GM23248 (cell line): ENCODE measurements around the gene CAMK1D. TPM values are rescaled to one million over a fixed set of nuclear protein-coding genes. Genes with fewer than 3 reads are reported as not detected.

ENCODE experiments used
- DNase-seq: peaks from one replicate; pipeline ENCODE4 v3.0.0-alpha.2; 2015
- H2AFZ ChIP-seq: fragments of 200-600 bp; sonication (generic); 2 replicates; pipeline ENCODE4 v1.6.1; 2016; ENCODE audit warnings: antibody characterized with exemption
- H3F3A ChIP-seq: fragments of 200-600 bp; sonication (generic); 2 replicates; pipeline ENCODE4 v1.6.1; 2016; ENCODE audit warnings: mild to moderate bottlenecking, antibody characterized with exemption, mixed run types; ENCODE audit not compliant: insufficient read depth
- H3K27ac ChIP-seq: fragments of 200-600 bp; sonication (generic); 2 replicates; pipeline ENCODE4 v1.5.1; 2016; ENCODE audit warnings: mild to moderate bottlenecking
- H3K27me3 ChIP-seq: fragments of 200-600 bp; sonication (generic); replicated peaks from 2 replicates; pipeline ENCODE4 v1.6.1; 2016; ENCODE audit warnings: mild to moderate bottlenecking; ENCODE audit not compliant: insufficient read depth
- H3K36me3 ChIP-seq: fragments of 200-600 bp; sonication (generic); 2 replicates; pipeline ENCODE4 v1.6.1; 2016; ENCODE audit warnings: low read depth, mild to moderate bottlenecking
- H3K4me1 ChIP-seq: fragments of 200-600 bp; sonication (generic); 2 replicates; pipeline ENCODE4 v1.6.1; 2016; ENCODE audit warnings: mild to moderate bottlenecking; ENCODE audit not compliant: insufficient read depth
- H3K4me2 ChIP-seq: fragments of 200-600 bp; sonication (generic); one replicate; pipeline ENCODE4 v1.6.1; 2016; ENCODE audit warnings: mild to moderate bottlenecking; ENCODE audit not compliant: unreplicated experiment
- H3K4me3 ChIP-seq: fragments of 200-600 bp; sonication (generic); 2 replicates; pipeline ENCODE4 v1.5.1; 2016; ENCODE audit warnings: mild to moderate bottlenecking
- H3K79me2 ChIP-seq: fragments of 200-600 bp; sonication (generic); 2 replicates; pipeline ENCODE4 v1.6.1; 2016; ENCODE audit warnings: mild to moderate bottlenecking; ENCODE audit not compliant: insufficient read depth
- H3K9ac ChIP-seq: fragments of 200-600 bp; sonication (generic); 2 replicates; pipeline ENCODE4 v1.6.1; 2016; ENCODE audit warnings: mild to moderate bottlenecking
- H3K9me2 ChIP-seq: fragments of 200-600 bp; sonication (generic); 2 replicates; pipeline ENCODE4 v1.6.1; 2016; ENCODE audit warnings: mixed run types, mild to moderate bottlenecking, moderate library complexity; ENCODE audit not compliant: insufficient read depth
- H3K9me3 ChIP-seq: fragments of 200-600 bp; sonication (generic); one replicate; pipeline ENCODE4 v1.6.1; 2017; ENCODE audit warnings: low read depth
- H4K20me1 ChIP-seq: fragments of 200-600 bp; sonication (generic); 2 replicates; pipeline ENCODE4 v1.6.0; 2016; ENCODE audit not compliant: insufficient read depth
- EZH2 ChIP-seq: fragments of 200-600 bp; sonication (generic); IDR thresholded peaks from 2 replicates; pipeline ENCODE4 v1.6.1; 2018; ENCODE audit warnings: antibody characterized with exemption, mild to moderate bottlenecking; ENCODE audit not compliant: insufficient read depth, poor library complexity, severe bottlenecking
- EZH2phosphoT487 ChIP-seq: fragments of 200-600 bp; sonication (generic); IDR thresholded peaks from 2 replicates; pipeline ENCODE4 v1.6.1; 2018; ENCODE audit warnings: antibody characterized with exemption, moderate library complexity, mild to moderate bottlenecking, low read depth; ENCODE audit not compliant: insufficient read depth
- WGBS, 2 experiments: methylation state at CpG; one replicate each; pipeline ENCODE4 v1.1.6; 2015 to 2017; ENCODE audit warnings: low lambda C conversion rate in 2 of 2, low coverage in 1 of 2; ENCODE audit errors: missing lambda C conversion rate in 2 of 2; 5-methylcytosine and 5-hydroxymethylcytosine counted together
- in situ Hi-C: fragments of 300-500 bp; cut with MboI; formaldehyde crosslinking; loops from 2 replicates; pipeline ENCODE4 v1.15.0; 2020
- polyA plus RNA-seq: library from polyadenylated mRNA; unstranded; fragments of >200 nt; fragmentation: Nextera tagmentation; extraction: Ambion mirVana; gene quantifications from 2 replicates; pipeline ENCODE4 v1.2.1, GENCODE V29; 2016
- total RNA-seq: library from RNA; depleted of rRNA; stranded (reverse); fragments of >200 nt; shearing (Covaris generic); gene quantifications from 2 replicates; pipeline ENCODE4 v1.2.3, GENCODE V29; 2014

Gene CAMK1D
- total and polyA plus RNA-seq, 2 experiments from 2014 or later = 0.22 to 0.55 TPM

DNA sequence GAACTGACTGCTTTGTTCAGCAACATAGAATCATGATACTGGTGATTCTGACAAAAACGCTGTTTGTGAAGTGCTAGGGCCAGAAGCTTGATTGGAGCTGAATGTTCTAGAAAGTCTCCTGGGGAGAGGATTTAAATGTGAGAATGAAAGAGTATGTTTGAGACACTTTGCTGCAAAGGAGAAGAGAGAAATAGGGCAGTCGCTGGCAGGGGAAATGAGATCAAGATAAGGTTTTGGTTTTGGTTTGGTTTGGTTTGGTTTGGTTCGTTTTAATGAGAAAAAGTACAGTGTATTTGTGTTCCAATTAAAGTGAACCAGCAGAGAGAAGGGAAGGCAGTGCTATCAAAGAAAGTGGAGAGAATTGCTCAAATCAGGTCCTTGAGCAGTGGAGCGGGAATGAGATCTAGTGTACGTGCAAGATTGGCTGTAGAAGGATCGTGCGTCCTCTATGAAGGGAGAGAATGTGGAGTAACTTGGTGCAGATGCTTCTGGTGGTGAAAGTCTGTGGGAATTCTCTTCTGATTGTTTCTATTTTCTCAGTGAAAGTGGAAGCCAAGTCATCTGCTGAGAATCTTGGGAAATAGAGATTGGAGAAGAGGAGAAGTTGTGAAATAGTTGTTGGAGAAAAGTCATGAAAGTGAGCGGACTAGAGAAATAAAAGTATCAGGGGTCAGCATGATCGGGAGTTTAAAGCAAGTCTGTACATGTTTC is 381.6 kb downstream of the CAMK1D start:
- Histone ChIP-seq H3K9me3 (no peaks in the 10 kb centered on the region), H3K4me3 (peak overlapping the region; percentile 55), H3K36me3 (no peaks in the 10 kb centered on the region), H3F3A (peaks cover 4% of the 10 kb centered on the region; the same call in 1 of the 2 replicates), H2AFZ (peak overlapping the region; percentile 18), H3K27me3 (peaks cover 23% of the 10 kb centered on the region), H3K9ac (peak overlapping the region; percentile 2; the same call in 1 of the 2 replicates), H3K27ac (no peak overlapping the region), H3K4me2 (peak overlapping the region; percentile 65), H3K9me2 (no peaks in the 10 kb centered on the region), H3K79me2 (no peaks in the 10 kb centered on the region), H3K4me1 (0 out of 2 replicates have a peak, but pooled peaks cover 4% of the 10 kb centered on the region), H4K20me1 (no peaks in the 10 kb centered on the region)
- WGBS, 2 experiments = 3 to 6% methylated on average over 9 of the region's 9 CpGs
- peak; percentile 63 for DNase-seq
- TF ChIP-seq EZH2phosphoT487 (no peak), EZH2 (no peak)
- in situ Hi-C loops = no loop called here

DNA sequence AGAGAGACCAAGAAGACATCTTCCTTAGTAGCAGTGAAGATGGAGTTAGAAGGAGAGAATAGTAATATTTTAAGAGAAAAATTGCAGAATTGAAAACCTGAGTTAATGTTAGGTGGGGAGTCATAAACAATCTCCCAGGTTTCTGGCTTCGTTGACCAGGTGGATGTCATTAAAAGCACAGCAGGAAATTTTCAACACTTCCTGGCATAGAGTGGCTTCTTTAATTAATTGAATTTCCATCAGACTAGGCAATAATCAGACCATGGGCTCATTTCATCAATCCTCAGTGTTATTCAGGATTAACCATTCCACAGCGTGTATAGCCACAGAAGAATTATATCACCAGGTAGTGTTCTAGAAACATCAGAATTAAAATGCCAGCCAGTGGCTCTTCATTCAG is 383.9 kb downstream of the CAMK1D start:
- TF ChIP-seq EZH2 = no peak
- no peak for DNase-seq
- peaks cover 24% of the 10 kb centered on the region for H3K27me3 ChIP-seq
- no peak overlapping the region for H3K4me3 ChIP-seq
- H3F3A ChIP-seq = 0 out of 2 replicates have a peak, but pooled peaks cover 4% of the 10 kb centered on the region
- H3K79me2 ChIP-seq = no peaks in the 10 kb centered on the region
- H4K20me1 ChIP-seq = no peaks in the 10 kb centered on the region
- in situ Hi-C loops = no loop called here
- no peak overlapping the region for H2AFZ ChIP-seq
- no peaks in the 10 kb centered on the region for H3K9me2 ChIP-seq
- H3K9me3 ChIP-seq = no peaks in the 10 kb centered on the region
- H3K36me3 ChIP-seq = no peaks in the 10 kb centered on the region
- 0 out of 2 replicates have a peak, but pooled peaks cover under 1% of the 10 kb centered on the region for H3K4me1 ChIP-seq
- no peak overlapping the region for H3K4me2 ChIP-seq
- no peak overlapping the region for H3K9ac ChIP-seq
- H3K27ac ChIP-seq = no peak overlapping the region
- whole genome bisulfite sequencing, 2 experiments = 61 to 69% methylated on average over 2 of the region's 2 CpGs

DNA sequence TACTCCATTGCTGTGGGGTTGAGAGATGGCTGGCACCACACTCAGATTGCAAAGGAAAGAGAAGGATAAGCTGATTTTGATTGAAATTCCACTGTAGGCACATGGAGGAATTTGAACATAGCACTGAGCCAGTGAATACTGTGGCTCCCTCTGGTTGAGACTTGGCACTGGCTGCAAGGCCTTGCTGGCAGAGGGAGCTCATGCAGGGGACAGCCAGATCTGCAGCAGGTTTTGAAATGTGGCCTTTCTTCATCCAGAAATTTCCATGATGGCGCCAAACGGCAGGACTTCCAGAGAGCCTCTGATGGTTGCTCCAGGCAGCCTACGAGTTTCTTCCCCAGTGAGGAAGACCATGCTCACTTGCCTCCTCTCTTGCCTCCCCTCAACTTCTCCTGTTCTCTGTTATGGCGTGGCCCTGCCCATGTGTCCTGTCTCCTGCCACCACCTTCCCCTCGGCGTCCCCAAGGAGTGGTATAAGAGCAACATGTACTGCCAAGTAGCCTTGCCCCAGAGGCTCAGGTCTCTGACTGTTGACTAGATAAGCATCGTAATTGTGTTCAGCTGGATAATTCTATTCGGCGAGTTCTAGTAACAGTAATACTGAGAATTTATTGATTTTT is 386.6 kb downstream of the CAMK1D start:
- WGBS, 2 experiments = 50 to 53% methylated on average over 9 of the region's 9 CpGs
- no peaks in the 10 kb centered on the region for H4K20me1 ChIP-seq
- H3K9me2 ChIP-seq = no peaks in the 10 kb centered on the region
- no peak for DNase-seq
- H3K4me3 ChIP-seq = no peak overlapping the region
- H3K36me3 ChIP-seq = no peaks in the 10 kb centered on the region
- H3K79me2 ChIP-seq = no peaks in the 10 kb centered on the region
- no peak overlapping the region for H2AFZ ChIP-seq
- no peak overlapping the region for H3K27ac ChIP-seq
- in situ Hi-C loops = no loop called here
- no peaks in the 10 kb centered on the region for H3K9me3 ChIP-seq
- H3K4me1 ChIP-seq = no peaks in the 10 kb centered on the region
- H3K27me3 ChIP-seq = 0 out of 2 replicates have a peak, but pooled peaks cover 7% of the 10 kb centered on the region
- no peak overlapping the region for H3K9ac ChIP-seq
- H3K4me2 ChIP-seq = no peak overlapping the region
- H3F3A ChIP-seq = 0 out of 2 replicates have a peak, but pooled peaks cover 4% of the 10 kb centered on the region
- TF ChIP-seq EZH2phosphoT487 (no peak), EZH2 (no peak)

DNA sequence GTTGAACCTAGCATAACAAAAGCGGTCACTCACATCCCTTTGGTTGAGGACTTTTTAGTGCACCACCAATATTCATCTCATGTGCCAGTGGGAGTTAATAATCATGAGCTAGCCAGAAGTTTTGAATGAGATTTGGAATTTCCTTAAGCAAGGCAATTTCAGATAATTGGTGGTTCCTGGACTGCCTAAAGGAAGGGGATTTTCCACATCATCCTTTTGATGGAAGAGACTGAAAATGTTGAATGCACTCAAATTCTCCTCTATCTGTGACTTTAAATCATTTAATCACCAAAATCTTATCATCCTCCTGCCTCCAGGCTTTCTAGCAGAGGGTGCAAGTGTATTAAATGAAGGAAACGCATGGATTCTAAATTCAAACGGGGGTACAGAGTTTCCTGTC is 391.5 kb downstream of the CAMK1D start:
- Histone ChIP-seq H3K36me3 (no peaks in the 10 kb centered on the region), H3K79me2 (no peaks in the 10 kb centered on the region)

More for the DNA sequence above, 391.5 kb downstream of the CAMK1D start:
- H3K4me2 ChIP-seq = no peak overlapping the region
- no peak overlapping the region for H2AFZ ChIP-seq
- H3K9me3 ChIP-seq = no peaks in the 10 kb centered on the region
- H3K9ac ChIP-seq = no peak overlapping the region
- no peaks in the 10 kb centered on the region for H3F3A ChIP-seq
- no peak overlapping the region for H3K4me3 ChIP-seq
- DNase-seq = no peak
- no peaks in the 10 kb centered on the region for H3K4me1 ChIP-seq
- H3K27ac ChIP-seq = no peak overlapping the region
- in situ Hi-C loops = no loop called here
- H3K9me2 ChIP-seq = no peaks in the 10 kb centered on the region
- peaks cover 7% of the 10 kb centered on the region; the same call in 1 of the 2 replicates for H3K27me3 ChIP-seq
- TF ChIP-seq EZH2 = no peak
- TF ChIP-seq EZH2phosphoT487 = no peak
- 40 to 54% methylated on average over 3 of the region's 3 CpGs for WGBS, 2 experiments
- H4K20me1 ChIP-seq = no peaks in the 10 kb centered on the region
